Endodermal cell (in vitro differentiated cells): ENCODE measurements around the gene LINC01488. TPM values are rescaled to one million over a fixed set of nuclear protein-coding genes. Genes with fewer than 3 reads are reported as not detected.

Experiments used
- DNase-seq: peaks from one replicate; pipeline ENCODE4 v3.0.0-alpha.2; 2017
- H3K27ac ChIP-seq: 2 replicates; pipeline ENCODE4 v1.5.1; 2013; ENCODE audit warnings: mild to moderate bottlenecking, low read depth, low read length, moderate library complexity
- H3K27me3 ChIP-seq: 2 replicates; pipeline ENCODE4 v1.6.1; 2013; ENCODE audit warnings: mild to moderate bottlenecking, low read length, moderate library complexity; ENCODE audit not compliant: insufficient read depth, control insufficient read depth, poor library complexity, severe bottlenecking
- H3K36me3 ChIP-seq: 2 replicates; pipeline ENCODE4 v1.7.0; 2013; ENCODE audit warnings: mild to moderate bottlenecking, low read length, moderate library complexity; ENCODE audit not compliant: control insufficient read depth, insufficient read depth
- H3K4me1 ChIP-seq: one replicate; pipeline ENCODE4 v1.7.0; 2013; ENCODE audit warnings: low read length; ENCODE audit not compliant: control insufficient read depth, insufficient read depth
- H3K4me3 ChIP-seq: 2 replicates; pipeline ENCODE4 v1.5.1; 2013; ENCODE audit warnings: mild to moderate bottlenecking, low read length, moderate library complexity
- H3K9ac ChIP-seq: 2 replicates; pipeline ENCODE4 v1.6.1; 2013; ENCODE audit warnings: mild to moderate bottlenecking, low read length, moderate library complexity; ENCODE audit not compliant: poor library complexity, severe bottlenecking; ENCODE audit errors: extremely low read depth
- H3K9me3 ChIP-seq: 2 replicates; pipeline ENCODE4 v1.6.1; 2013; ENCODE audit warnings: mild to moderate bottlenecking, low read length, moderate library complexity; ENCODE audit not compliant: control insufficient read depth
- H3K27ac Mint-ChIP-seq: 2 replicates; pipeline ENCODE4 v1.8.0; 2020; ENCODE audit warnings: mixed read lengths
- H3K27me3 Mint-ChIP-seq: 2 replicates; pipeline ENCODE4 v1.8.0; 2021; ENCODE audit warnings: mild to moderate bottlenecking, mixed read lengths; ENCODE audit not compliant: insufficient read depth
- H3K36me3 Mint-ChIP-seq: 2 replicates; pipeline ENCODE4 v1.8.0; 2020; ENCODE audit warnings: low read depth, mixed read lengths
- H3K4me1 Mint-ChIP-seq: 2 replicates; pipeline ENCODE4 v1.8.0; 2020; ENCODE audit warnings: mixed read lengths
- H3K4me3 Mint-ChIP-seq: 2 replicates; pipeline ENCODE4 v1.8.0; 2020; ENCODE audit warnings: mild to moderate bottlenecking, moderate library complexity, mixed read lengths
- H3K9me3 Mint-ChIP-seq: 2 replicates; pipeline ENCODE4 v1.8.0; 2020; ENCODE audit warnings: mild to moderate bottlenecking, mixed read lengths
- WGBS, 2 experiments: methylation state at CpG; one replicate each; pipeline versions ENCODE4 v1.1.5 to v1.1.7; 2013; ENCODE audit warnings: missing lambda C conversion rate in 2 of 2, mixed read lengths in 1 of 2; ENCODE audit not compliant: insufficient coverage in 1 of 2, insufficient read length in 1 of 2; 5-methylcytosine and 5-hydroxymethylcytosine counted together
- total RNA-seq, 2 donors: library from RNA; stranded (reverse); fragmentation: NEBNext Ultra II Directional in 1 of 2; extraction: Animal tissue kit (Norgen Biotek cat#: 25700) in 1 of 2; gene quantifications; 2 replicates in 1 of 2; 3 replicates in 1 of 2; pipeline ENCODE4 v1.2.1, GENCODE V29; 2021
- TF ChIP-seq, protein P1 (sequence below): fragments of 200-600 bp; sonication (generic); conservative IDR thresholded peaks from 2 replicates; pipeline ENCODE4 v1.5.0; 2021; ENCODE audit warnings: antibody characterized with exemption, mild to moderate bottlenecking

LINC01488 gene
- total RNA-seq, 2 donors from 2014 or later = not detected

GRCh38 chr11:69536406-69536805 is 54.9 kb downstream of the LINC01488 start:
- H3K27me3 ChIP-seq = no peaks in the 10 kb centered on the region
- no peaks in the 10 kb centered on the region for H3K9me3 ChIP-seq
- DNase-seq = no peak
- Mint-ChIP-seq H3K36me3 (no peaks in the 10 kb centered on the region), H3K27ac (no peak overlapping the region), H3K9me3 (no peaks in the 10 kb centered on the region), H3K4me1 (no peaks in the 10 kb centered on the region), H3K27me3 (peaks cover 3% of the 10 kb centered on the region), H3K4me3 (no peak overlapping the region)
- H3K4me1 ChIP-seq = no peaks in the 10 kb centered on the region
- H3K36me3 ChIP-seq = no peaks in the 10 kb centered on the region
- no peak overlapping the region for H3K27ac ChIP-seq
- no peak overlapping the region for H3K4me3 ChIP-seq
- TF ChIP-seq, protein P1, sequence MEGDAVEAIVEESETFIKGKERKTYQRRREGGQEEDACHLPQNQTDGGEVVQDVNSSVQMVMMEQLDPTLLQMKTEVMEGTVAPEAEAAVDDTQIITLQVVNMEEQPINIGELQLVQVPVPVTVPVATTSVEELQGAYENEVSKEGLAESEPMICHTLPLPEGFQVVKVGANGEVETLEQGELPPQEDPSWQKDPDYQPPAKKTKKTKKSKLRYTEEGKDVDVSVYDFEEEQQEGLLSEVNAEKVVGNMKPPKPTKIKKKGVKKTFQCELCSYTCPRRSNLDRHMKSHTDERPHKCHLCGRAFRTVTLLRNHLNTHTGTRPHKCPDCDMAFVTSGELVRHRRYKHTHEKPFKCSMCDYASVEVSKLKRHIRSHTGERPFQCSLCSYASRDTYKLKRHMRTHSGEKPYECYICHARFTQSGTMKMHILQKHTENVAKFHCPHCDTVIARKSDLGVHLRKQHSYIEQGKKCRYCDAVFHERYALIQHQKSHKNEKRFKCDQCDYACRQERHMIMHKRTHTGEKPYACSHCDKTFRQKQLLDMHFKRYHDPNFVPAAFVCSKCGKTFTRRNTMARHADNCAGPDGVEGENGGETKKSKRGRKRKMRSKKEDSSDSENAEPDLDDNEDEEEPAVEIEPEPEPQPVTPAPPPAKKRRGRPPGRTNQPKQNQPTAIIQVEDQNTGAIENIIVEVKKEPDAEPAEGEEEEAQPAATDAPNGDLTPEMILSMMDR = no peak
- H3K9ac ChIP-seq = no peak overlapping the region
- WGBS, 2 experiments = 92 to 97% methylated on average over 8 of the region's 9 CpGs

- Histone ChIP-seq H3K36me3 (no peaks in the 10 kb centered on the region), H3K9me3 (no peaks in the 10 kb centered on the region), H3K4me3 (no peak overlapping the region), H3K4me1 (no peaks in the 10 kb centered on the region), H3K27me3 (no peaks in the 10 kb centered on the region), H3K9ac (no peak overlapping the region), H3K27ac (no peak overlapping the region)
- H3K4me3 Mint-ChIP-seq = no peak overlapping the region
- H3K9me3 Mint-ChIP-seq = no peaks in the 10 kb centered on the region
- no peak for DNase-seq
- H3K4me1 Mint-ChIP-seq = no peaks in the 10 kb centered on the region
- no peaks in the 10 kb centered on the region for H3K27me3 Mint-ChIP-seq
- 90 to 91% methylated on average over 10 of the region's 10 CpGs for WGBS, 2 experiments
- no peaks in the 10 kb centered on the region for H3K36me3 Mint-ChIP-seq
- H3K27ac Mint-ChIP-seq = no peak overlapping the region
- TF ChIP-seq, protein P1 = no peak
Measured at GRCh38 chr11:69537126-69537525, 55.7 kb downstream of the LINC01488 start.

DNA sequence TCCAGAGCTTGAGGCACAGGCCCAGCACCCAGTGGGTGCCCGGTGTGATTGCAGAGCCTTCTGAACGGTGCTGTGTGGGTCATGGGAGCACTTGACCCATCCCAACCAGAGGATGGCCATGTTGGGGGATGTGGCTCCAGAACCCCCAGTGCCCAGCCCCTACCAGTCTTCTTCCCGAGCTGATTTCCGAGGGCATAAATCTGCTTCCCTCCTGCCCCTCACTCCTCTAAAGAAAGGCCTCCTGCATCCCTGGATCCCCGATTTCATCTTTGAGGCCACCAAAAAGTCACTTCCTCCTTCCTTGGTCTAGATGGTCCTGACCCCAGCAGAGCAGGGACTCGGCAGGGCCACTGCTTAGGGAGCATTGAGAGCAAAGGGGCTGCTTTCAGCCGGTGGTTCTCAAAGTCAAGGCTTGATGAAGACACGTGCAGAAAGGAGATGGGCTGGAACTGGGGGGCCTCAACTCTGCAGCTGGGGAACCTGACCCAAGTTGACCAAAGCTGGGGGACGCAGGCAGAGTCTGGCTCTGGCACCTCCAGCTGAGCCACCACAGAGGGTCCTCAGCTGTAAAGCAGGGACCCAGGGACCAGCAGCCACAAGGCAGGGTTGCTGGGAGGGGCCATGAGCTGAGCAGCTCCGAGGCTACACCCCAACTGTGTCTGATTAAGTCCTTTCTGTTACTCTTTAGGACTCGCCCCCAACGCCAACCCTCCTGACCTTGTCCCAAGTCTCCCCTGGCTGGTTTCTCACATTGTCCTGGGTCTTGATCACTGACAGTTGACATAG is 56.6 kb downstream of the LINC01488 start:
- TF ChIP-seq, protein P1 = no peak
- Histone ChIP-seq H3K27ac (no peak overlapping the region), H3K36me3 (no peaks in the 10 kb centered on the region), H3K4me1 (no peaks in the 10 kb centered on the region), H3K4me3 (no peak overlapping the region), H3K27me3 (no peaks in the 10 kb centered on the region), H3K9ac (no peak overlapping the region), H3K9me3 (no peaks in the 10 kb centered on the region)
- Mint-ChIP-seq H3K9me3 (no peaks in the 10 kb centered on the region), H3K27me3 (no peaks in the 10 kb centered on the region), H3K27ac (no peak overlapping the region), H3K36me3 (no peaks in the 10 kb centered on the region), H3K4me1 (no peaks in the 10 kb centered on the region), H3K4me3 (no peak overlapping the region)
- no peak for DNase-seq
- WGBS, 2 experiments = 90 to 94% methylated on average over 7 to 12 of the region's 12 CpGs
